Thyroid gland (tissue), 4 donors: Measurements from ENCODE around the gene TTN. TPM values are rescaled to one million over a fixed set of nuclear protein-coding genes. Genes with fewer than 3 reads are reported as not detected.
"Not testable (repeated sequence)": the region's sequence is repeated elsewhere in the genome, so short reads cannot be mapped to it uniquely, and the experiment has no call there.

ENCODE experiments used
- DNase-seq, 2 donors: peaks; one replicate each; pipeline ENCODE4 v3.0.0-alpha.2; 2019
- H3K27ac ChIP-seq, 3 donors: fragments of 200-600 bp; sonication (generic); 1 replicate in 2 of 3; 2 replicates in 1 of 3; pipeline ENCODE4 v1.5.1; 2016 to 2019; ENCODE audit warnings: mild to moderate bottlenecking in 1 of 3, moderate library complexity in 1 of 3
- H3K27me3 ChIP-seq: fragments of 200-600 bp; sonication (generic); one replicate; pipeline ENCODE4 v1.5.1; 2019
- H3K36me3 ChIP-seq, 2 donors: fragments of 200-600 bp; sonication (generic); one replicate each; pipeline ENCODE4 v1.5.1; 2016 to 2019
- H3K4me1 ChIP-seq, 2 donors: fragments of 200-600 bp; sonication (generic); one replicate each; pipeline ENCODE4 v1.5.1; 2017 to 2019
- H3K4me3 ChIP-seq, 3 donors: fragments of 200-600 bp; sonication (generic); replicated peaks in 1 of 3; 1 replicate in 2 of 3; 2 replicates in 1 of 3; pipeline ENCODE4 v1.5.1; 2016; ENCODE audit warnings: mild to moderate bottlenecking in 1 of 3
- H3K9me3 ChIP-seq: fragments of 200-600 bp; sonication (generic); one replicate; pipeline ENCODE4 v1.5.1; 2017
- CTCF ChIP-seq, 6 experiments: fragments of 200-600 bp in 3 of 6; fragments of 450-650 bp in 3 of 6; sonication (generic) in 3 of 6; IDR thresholded peaks; one replicate each; pipeline ENCODE4 v1.5.1; 2016 to 2019; ENCODE audit warnings: antibody characterized with exemption in 6 of 6, mild to moderate bottlenecking in 2 of 6, inconsistent platforms in 1 of 6, moderate library complexity in 1 of 6
- POLR2A ChIP-seq, 2 donors: fragments of 450-650 bp; IDR thresholded peaks; one replicate each; pipeline ENCODE4 v1.6.1; 2017; ENCODE audit warnings: antibody characterized with exemption in 2 of 2, mild to moderate bottlenecking in 2 of 2, moderate library complexity in 1 of 2
- WGBS, 2 donors: methylation state at CpG; one replicate each; pipeline ENCODE4 v1.1.5; 2017; 5-methylcytosine and 5-hydroxymethylcytosine counted together
- intact Hi-C: fragments of 100-400 bp; cut with DNase I; formaldehyde crosslinking; loops from one replicate; pipeline ENCODE4 v1.15.1; 2023
- total RNA-seq, 4 donors: library from RNA; depleted of rRNA; stranded (reverse); fragments of >200 nt; gene quantifications; one replicate each; pipeline ENCODE4 v1.2.3, GENCODE V29; 2016

The TTN gene
- total RNA-seq, 4 donors from 2014 or later: 6.3 to 11.3 (median 10.3) TPM

- Histone ChIP-seq H3K27me3 (no peaks in the 10 kb centered on the region), H3K4me3 (no peak overlapping the region), H3K36me3 (peaks cover 2 to 4% of the 10 kb centered on the region in 2 donors), H3K4me1 (peaks cover 0 to 6% of the 10 kb centered on the region in 2 donors), H3K9me3 (no peaks in the 10 kb centered on the region), H3K27ac (no peak overlapping the region)
- TF ChIP-seq CTCF (IDR thresholded peaks at IDR 0.05): no peak
- TF ChIP-seq POLR2A (IDR thresholded peaks at IDR 0.05): no peak
- intact Hi-C loops: no loop called here
- no peak for DNase-seq
- 88 to 95% methylated on average over 2 of the region's 2 CpGs for WGBS, 2 donors
These were observed 279.6 kb downstream of the TTN start for GRCh38 chr2:178527592-178527991.

- H3K36me3 ChIP-seq: no peaks in the 10 kb centered on the region
- 97 to 98% methylated on average over 4 of the region's 4 CpGs for WGBS, 2 donors
These were observed 281.0 kb downstream of the TTN start for GRCh38 chr2:178526256-178526655.

GRCh38 chr2:178525460-178525859, 281.8 kb downstream of the TTN start:
- H3K9me3 ChIP-seq, H3K27ac ChIP-seq, H3K4me3 ChIP-seq, intact Hi-C loops, H3K36me3 ChIP-seq, H3K4me1 ChIP-seq, DNase-seq, H3K27me3 ChIP-seq: not testable (repeated sequence)
- 72 to 81% methylated on average over 1 of the region's 1 CpG for WGBS, 2 donors

More at GRCh38 chr2:178526256-178526655, 281.0 kb downstream of the TTN start:
- no peak for DNase-seq
- Histone ChIP-seq H3K4me1 (peaks cover 0 to 6% of the 10 kb centered on the region in 2 donors), H3K9me3 (no peaks in the 10 kb centered on the region), H3K27ac (no peak overlapping the region), H3K27me3 (no peaks in the 10 kb centered on the region), H3K4me3 (no peak overlapping the region)
- intact Hi-C loops: no loop called here
- TF ChIP-seq POLR2A (IDR thresholded peaks at IDR 0.05): no peak
- no peak for TF ChIP-seq CTCF (IDR thresholded peaks at IDR 0.05)

GRCh38 chr2:178525010-178525409, 282.2 kb downstream of the TTN start:
- 97 to 98% methylated on average over 4 to 5 of the region's 5 CpGs for WGBS, 2 donors
- H3K27me3 ChIP-seq, intact Hi-C loops, H3K4me1 ChIP-seq, H3K36me3 ChIP-seq, DNase-seq, H3K27ac ChIP-seq, H3K4me3 ChIP-seq, H3K9me3 ChIP-seq: not testable (repeated sequence)

GRCh38 chr2:178523596-178524134, 283.6 kb downstream of the TTN start:
- Histone ChIP-seq H3K27ac (peak overlapping the region in 2 of 3 donors; percentile 6 to 43), H3K36me3 (no peaks in the 10 kb centered on the region), H3K9me3 (no peaks in the 10 kb centered on the region), H3K27me3 (no peaks in the 10 kb centered on the region), H3K4me3 (peak overlapping the region; percentile 11 to 53 (median 51)), H3K4me1 (peaks cover 0 to 6% of the 10 kb centered on the region in 2 donors)
- intact Hi-C loops: no loop called here
- WGBS, 2 donors: 49 to 58% methylated on average over 8 of the region's 8 CpGs
- TF ChIP-seq POLR2A (IDR thresholded peaks at IDR 0.05): no peak
- TF ChIP-seq CTCF (IDR thresholded peaks at IDR 0.05): no peak
- no peak for DNase-seq

GRCh38 chr2:178522950-178523595, 284.1 kb downstream of the TTN start:
- WGBS, 2 donors: 18 to 22% methylated on average over 25 of the region's 25 CpGs
- peak; percentile 28 to 80 (median 68) for TF ChIP-seq CTCF (IDR thresholded peaks at IDR 0.05)
- TF ChIP-seq POLR2A (IDR thresholded peaks at IDR 0.05): peak in 1 of 2 donors; percentile 58

More at GRCh38 chr2:178522950-178523595, 284.1 kb downstream of the TTN start:
- Histone ChIP-seq H3K4me3 (peak overlapping the region; percentile 11 to 53 (median 51)), H3K36me3 (no peaks in the 10 kb centered on the region), H3K27me3 (no peaks in the 10 kb centered on the region), H3K27ac (peak overlapping the region in 2 of 3 donors; percentile 6 to 43), H3K9me3 (no peaks in the 10 kb centered on the region), H3K4me1 (peaks cover 0 to 6% of the 10 kb centered on the region in 2 donors)
- intact Hi-C loops: no loop called here
- DNase-seq: peak; percentile 73 to 83
